HL-60 (cell line): ENCODE data around the gene CHID1.
A peak's percentile ranks its signal among the peaks of the same experiment; 100 is the strongest.

Experiments used
- DNase-seq, 2 experiments: peaks; one replicate each; pipeline ENCODE4 v3.0.0-alpha.2; 2010 to 2020; ENCODE audit warnings: low read depth in 1 of 2, low spot score in 1 of 2
- H3K27ac ChIP-seq: fragments of 250-450 bp; sonication (Bioruptor Pico); replicated peaks from 2 replicates; pipeline ENCODE4 v1.5.1; 2020; ENCODE audit warnings: mild to moderate bottlenecking, moderate library complexity
- H3K27me3 ChIP-seq: fragments of 250-450 bp; sonication (Bioruptor Pico); 2 replicates; pipeline ENCODE4 v1.5.1; 2021; ENCODE audit warnings: mild to moderate bottlenecking, moderate library complexity; ENCODE audit not compliant: insufficient read depth, poor library complexity, severe bottlenecking
- H3K4me3 ChIP-seq: replicated peaks from 2 replicates; pipeline ENCODE4 v1.5.1; 2011; ENCODE audit warnings: mild to moderate bottlenecking, control low read depth, low read length; ENCODE audit not compliant: insufficient read depth
- CTCF ChIP-seq: IDR thresholded peaks from one replicate; pipeline ENCODE4 v1.5.1; 2011; ENCODE audit warnings: low read length, control low read depth, inconsistent platforms; ENCODE audit not compliant: insufficient read depth
- GABPA ChIP-seq: IDR thresholded peaks from 2 replicates; pipeline ENCODE4 v1.6.1; 2012; ENCODE audit warnings: low read depth
- POLR2AphosphoS5 ChIP-seq: IDR thresholded peaks from 2 replicates; pipeline ENCODE4 v1.6.1; 2012; ENCODE audit warnings: low read depth
- SPI1 ChIP-seq: IDR thresholded peaks from 2 replicates; pipeline ENCODE4 v1.6.1; 2012; ENCODE audit warnings: low read depth, mild to moderate bottlenecking, borderline replicate concordance
- TF ChIP-seq, protein P1 (sequence below): IDR thresholded peaks from 2 replicates; pipeline ENCODE4 v1.6.1; 2012; ENCODE audit warnings: low read depth; ENCODE audit not compliant: insufficient replicate concordance

Gene CHID1

DNA sequence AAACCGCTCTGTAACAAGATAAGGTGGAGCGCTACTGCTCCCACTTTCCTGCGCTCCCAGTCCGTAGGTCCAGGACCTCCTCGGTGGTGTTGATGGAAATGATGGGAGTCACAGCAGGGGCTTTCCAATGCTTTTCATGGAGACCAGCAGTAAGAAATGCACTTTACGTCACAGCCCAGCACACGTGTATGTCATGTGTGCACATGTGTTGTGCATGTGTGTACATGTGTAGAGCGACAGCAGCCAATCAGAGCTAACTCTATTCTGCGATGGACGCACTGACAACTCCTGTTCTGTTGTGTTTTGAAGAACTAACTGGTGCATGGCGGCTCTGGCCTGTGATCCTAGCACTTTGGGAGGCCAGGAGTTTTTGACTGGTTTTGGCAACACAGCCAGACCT lies 1.2 kb downstream of the CHID1 start:
- Histone ChIP-seq H3K4me3 (peak overlapping the region; percentile 87), H3K27ac (no peak overlapping the region; the same call in 1 of the 2 replicates), H3K27me3 (no peaks in the 10 kb centered on the region)
- DNase-seq = no peak
- TF ChIP-seq SPI1 (no peak), CTCF (no peak), POLR2AphosphoS5 (no peak), GABPA (no peak)
- TF ChIP-seq, protein P1, sequence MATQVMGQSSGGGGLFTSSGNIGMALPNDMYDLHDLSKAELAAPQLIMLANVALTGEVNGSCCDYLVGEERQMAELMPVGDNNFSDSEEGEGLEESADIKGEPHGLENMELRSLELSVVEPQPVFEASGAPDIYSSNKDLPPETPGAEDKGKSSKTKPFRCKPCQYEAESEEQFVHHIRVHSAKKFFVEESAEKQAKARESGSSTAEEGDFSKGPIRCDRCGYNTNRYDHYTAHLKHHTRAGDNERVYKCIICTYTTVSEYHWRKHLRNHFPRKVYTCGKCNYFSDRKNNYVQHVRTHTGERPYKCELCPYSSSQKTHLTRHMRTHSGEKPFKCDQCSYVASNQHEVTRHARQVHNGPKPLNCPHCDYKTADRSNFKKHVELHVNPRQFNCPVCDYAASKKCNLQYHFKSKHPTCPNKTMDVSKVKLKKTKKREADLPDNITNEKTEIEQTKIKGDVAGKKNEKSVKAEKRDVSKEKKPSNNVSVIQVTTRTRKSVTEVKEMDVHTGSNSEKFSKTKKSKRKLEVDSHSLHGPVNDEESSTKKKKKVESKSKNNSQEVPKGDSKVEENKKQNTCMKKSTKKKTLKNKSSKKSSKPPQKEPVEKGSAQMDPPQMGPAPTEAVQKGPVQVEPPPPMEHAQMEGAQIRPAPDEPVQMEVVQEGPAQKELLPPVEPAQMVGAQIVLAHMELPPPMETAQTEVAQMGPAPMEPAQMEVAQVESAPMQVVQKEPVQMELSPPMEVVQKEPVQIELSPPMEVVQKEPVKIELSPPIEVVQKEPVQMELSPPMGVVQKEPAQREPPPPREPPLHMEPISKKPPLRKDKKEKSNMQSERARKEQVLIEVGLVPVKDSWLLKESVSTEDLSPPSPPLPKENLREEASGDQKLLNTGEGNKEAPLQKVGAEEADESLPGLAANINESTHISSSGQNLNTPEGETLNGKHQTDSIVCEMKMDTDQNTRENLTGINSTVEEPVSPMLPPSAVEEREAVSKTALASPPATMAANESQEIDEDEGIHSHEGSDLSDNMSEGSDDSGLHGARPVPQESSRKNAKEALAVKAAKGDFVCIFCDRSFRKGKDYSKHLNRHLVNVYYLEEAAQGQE = no peak

GRCh38 chr11:908273-908672 lies 2.3 kb downstream of the CHID1 start:
- no peak overlapping the region for H3K4me3 ChIP-seq
- no peak overlapping the region for H3K27ac ChIP-seq
- H3K27me3 ChIP-seq = no peaks in the 10 kb centered on the region
- no peak for TF ChIP-seq CTCF
- TF ChIP-seq, protein P1 = peak; percentile 55
- TF ChIP-seq GABPA = no peak
- DNase-seq = no peak

DNA sequence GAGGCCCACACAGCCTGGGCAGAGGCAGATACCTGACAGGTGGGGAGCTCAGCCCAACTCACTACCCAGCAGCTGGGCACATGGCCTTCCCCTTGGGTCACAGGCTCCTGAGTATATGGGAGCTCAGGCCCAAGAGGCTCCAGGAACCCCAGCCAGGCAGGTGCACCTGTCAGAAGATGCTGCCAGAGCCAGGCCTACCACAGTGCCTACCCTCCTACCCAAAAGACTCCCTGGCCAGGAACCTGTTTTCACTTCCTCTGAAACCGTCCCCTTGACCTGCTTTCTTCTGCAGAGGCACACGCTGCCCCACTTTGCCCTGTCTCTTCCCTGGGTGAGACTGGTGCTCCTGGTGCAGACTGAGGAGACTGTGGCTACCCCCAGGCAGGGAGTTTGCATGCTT lies 2.9 kb downstream of the CHID1 start:
- no peak overlapping the region for H3K27ac ChIP-seq
- no peak overlapping the region for H3K4me3 ChIP-seq
- TF ChIP-seq SPI1 (no peak), CTCF (no peak), POLR2AphosphoS5 (no peak)
- TF ChIP-seq, protein P1 = no peak
- no peak for DNase-seq
- no peaks in the 10 kb centered on the region for H3K27me3 ChIP-seq
